Measurements from ENCODE around the gene MRPL23.

- TF ChIP-seq CTCF (IDR thresholded peaks at IDR 0.05), result no peak
- TF ChIP-seq POLR2A (IDR thresholded peaks at IDR 0.05), result no peak
- no peak for TF ChIP-seq POLR2AphosphoS5 (IDR thresholded peaks at IDR 0.05)
Observed at GRCh38 chr11:1933416-1934334, 13.5 kb upstream of the MRPL23 start.
